Endothelial cell (in vitro differentiated cells): Measurements from ENCODE around the gene MEOX1. TPM values are rescaled to one million over a fixed set of nuclear protein-coding genes. Genes with fewer than 3 reads are reported as not detected.

Experiments
- DNase-seq: peaks from one replicate; pipeline ENCODE4 v3.0.0; 2021; ENCODE audit warnings: low spot score
- H3K27ac Mint-ChIP-seq: one replicate; pipeline ENCODE4 v1.8.0; 2021; ENCODE audit warnings: mixed read lengths, inconsistent platforms; ENCODE audit not compliant: unreplicated experiment
- H3K27me3 Mint-ChIP-seq: one replicate; pipeline ENCODE4 v1.8.0; 2021; ENCODE audit warnings: mild to moderate bottlenecking, moderate library complexity, mixed read lengths, inconsistent platforms; ENCODE audit not compliant: unreplicated experiment
- H3K36me3 Mint-ChIP-seq: one replicate; pipeline ENCODE4 v1.8.0; 2021; ENCODE audit warnings: mild to moderate bottlenecking, low read depth, mixed read lengths, inconsistent platforms; ENCODE audit not compliant: unreplicated experiment
- H3K4me1 Mint-ChIP-seq: one replicate; pipeline ENCODE4 v1.8.0; 2021; ENCODE audit warnings: mild to moderate bottlenecking, mixed read lengths, inconsistent platforms; ENCODE audit not compliant: unreplicated experiment
- H3K4me3 Mint-ChIP-seq: one replicate; pipeline ENCODE4 v1.8.0; 2021; ENCODE audit warnings: mild to moderate bottlenecking, mixed read lengths, inconsistent platforms; ENCODE audit not compliant: unreplicated experiment
- H3K9me3 Mint-ChIP-seq: one replicate; pipeline ENCODE4 v1.8.0; 2021; ENCODE audit warnings: mixed read lengths, inconsistent platforms; ENCODE audit not compliant: unreplicated experiment
- total RNA-seq: library from RNA; stranded (reverse); fragmentation: NEBNext Ultra II Directional; extraction: Animal tissue kit (Norgen Biotek cat#: 25700); gene quantifications from one replicate; pipeline ENCODE4 v1.2.1, GENCODE V29; 2021; ENCODE audit not compliant: unreplicated experiment
- TF ChIP-seq, protein P1 (sequence below): fragments of 200-600 bp; sonication (generic); IDR thresholded peaks from one replicate; pipeline ENCODE4 v1.5.0; 2021; ENCODE audit warnings: antibody characterized with exemption; ENCODE audit not compliant: unreplicated experiment

MEOX1 gene
- total RNA-seq, 1 donor from 2014 or later, result 0.10 TPM

DNA sequence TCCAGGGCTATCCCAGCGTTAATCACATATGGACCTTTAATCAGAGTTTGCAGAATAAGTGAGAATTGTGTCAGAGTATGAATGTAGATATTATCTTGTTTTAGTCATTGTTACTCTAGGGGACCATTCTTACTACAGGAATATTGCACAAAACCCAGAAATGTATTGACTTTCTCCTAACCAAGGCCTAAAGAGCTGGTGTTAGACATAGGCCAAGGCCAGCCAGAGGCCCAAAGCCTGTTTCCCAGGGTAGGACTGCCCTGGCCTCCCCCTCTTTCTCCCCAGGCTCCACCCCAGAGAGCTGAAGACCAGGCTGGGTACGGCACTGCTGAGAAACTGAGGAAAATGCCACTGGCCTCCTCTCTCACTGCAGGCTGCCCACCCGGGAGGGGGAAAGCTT is 41.9 kb upstream of the MEOX1 start:
- Mint-ChIP-seq H3K4me3 (no peak overlapping the region), H3K27ac (no peak overlapping the region), H3K27me3 (no peaks in the 10 kb centered on the region), H3K4me1 (peaks cover 18% of the 10 kb centered on the region), H3K9me3 (no peaks in the 10 kb centered on the region), H3K36me3 (peaks cover 9% of the 10 kb centered on the region)
- TF ChIP-seq, protein P1, sequence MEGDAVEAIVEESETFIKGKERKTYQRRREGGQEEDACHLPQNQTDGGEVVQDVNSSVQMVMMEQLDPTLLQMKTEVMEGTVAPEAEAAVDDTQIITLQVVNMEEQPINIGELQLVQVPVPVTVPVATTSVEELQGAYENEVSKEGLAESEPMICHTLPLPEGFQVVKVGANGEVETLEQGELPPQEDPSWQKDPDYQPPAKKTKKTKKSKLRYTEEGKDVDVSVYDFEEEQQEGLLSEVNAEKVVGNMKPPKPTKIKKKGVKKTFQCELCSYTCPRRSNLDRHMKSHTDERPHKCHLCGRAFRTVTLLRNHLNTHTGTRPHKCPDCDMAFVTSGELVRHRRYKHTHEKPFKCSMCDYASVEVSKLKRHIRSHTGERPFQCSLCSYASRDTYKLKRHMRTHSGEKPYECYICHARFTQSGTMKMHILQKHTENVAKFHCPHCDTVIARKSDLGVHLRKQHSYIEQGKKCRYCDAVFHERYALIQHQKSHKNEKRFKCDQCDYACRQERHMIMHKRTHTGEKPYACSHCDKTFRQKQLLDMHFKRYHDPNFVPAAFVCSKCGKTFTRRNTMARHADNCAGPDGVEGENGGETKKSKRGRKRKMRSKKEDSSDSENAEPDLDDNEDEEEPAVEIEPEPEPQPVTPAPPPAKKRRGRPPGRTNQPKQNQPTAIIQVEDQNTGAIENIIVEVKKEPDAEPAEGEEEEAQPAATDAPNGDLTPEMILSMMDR, result no peak
- DNase-seq, result no peak

DNA sequence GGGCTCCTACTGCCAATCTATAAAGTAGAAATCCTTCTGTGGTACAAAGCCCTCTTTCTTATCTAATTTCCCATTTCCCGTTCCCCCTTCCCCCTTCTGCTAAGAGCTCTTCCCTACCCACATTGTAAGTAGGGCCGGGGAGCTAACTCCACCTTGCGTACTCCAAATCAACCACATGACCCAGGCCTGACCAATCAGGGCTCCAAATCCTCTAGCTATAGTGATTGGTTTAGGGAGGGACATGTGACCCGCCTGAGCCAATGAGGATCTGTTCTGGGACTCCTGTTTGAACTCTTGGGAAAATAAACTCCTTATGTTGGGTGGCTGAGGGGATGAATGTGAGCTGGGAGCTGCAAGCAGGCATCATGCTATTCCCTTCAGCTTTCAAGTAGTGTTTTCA is 40.9 kb upstream of the MEOX1 start:
- H3K4me1 Mint-ChIP-seq, result peaks cover 25% of the 10 kb centered on the region
- no peak for DNase-seq
- H3K9me3 Mint-ChIP-seq, result no peaks in the 10 kb centered on the region
- H3K27ac Mint-ChIP-seq, result no peak overlapping the region
- no peak overlapping the region for H3K4me3 Mint-ChIP-seq
- peaks cover 9% of the 10 kb centered on the region for H3K36me3 Mint-ChIP-seq
- TF ChIP-seq, protein P1, result no peak
- no peaks in the 10 kb centered on the region for H3K27me3 Mint-ChIP-seq

DNA sequence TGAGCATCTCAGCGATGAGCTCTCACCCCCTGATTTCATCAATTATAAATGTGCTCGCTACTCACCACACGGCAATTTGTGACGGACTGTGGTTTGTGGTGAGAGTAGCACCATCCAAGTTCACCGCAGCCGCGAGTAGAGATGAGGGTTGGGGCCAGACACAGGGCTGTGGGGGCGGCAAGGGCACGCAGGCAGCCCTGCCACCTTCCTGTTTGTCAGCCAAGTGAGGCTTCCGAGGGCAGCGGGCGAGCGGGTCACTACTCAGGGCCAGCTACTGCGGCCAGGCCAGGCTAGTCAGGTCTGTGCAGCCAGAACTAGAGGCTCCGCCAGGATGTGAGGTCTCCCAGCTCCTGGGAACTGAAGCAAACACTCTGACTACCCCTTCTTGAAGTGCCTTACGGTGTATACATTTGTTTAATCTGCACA is 39.6 kb upstream of the MEOX1 start:
- Mint-ChIP-seq H3K4me1 (peaks cover 34% of the 10 kb centered on the region), H3K9me3 (no peaks in the 10 kb centered on the region), H3K36me3 (peaks cover 9% of the 10 kb centered on the region), H3K4me3 (no peak overlapping the region), H3K27ac (no peak overlapping the region), H3K27me3 (no peaks in the 10 kb centered on the region)
- DNase-seq, result no peak
- TF ChIP-seq, protein P1, result no peak

DNA sequence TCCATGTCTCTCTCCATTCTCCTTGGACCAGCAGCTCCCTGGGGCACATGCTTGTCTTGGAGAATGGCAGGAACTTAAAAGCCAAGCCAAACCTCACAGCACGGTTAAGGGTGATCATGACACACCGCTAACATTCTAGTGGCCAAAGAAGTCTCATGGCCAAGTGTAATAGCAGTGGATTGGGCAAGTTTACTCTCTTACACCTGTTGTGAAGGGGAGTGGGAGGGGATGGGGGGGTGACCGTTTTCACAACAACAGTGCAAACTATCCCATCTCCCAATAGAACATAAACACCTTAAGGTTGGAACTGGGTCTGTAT is 37.7 kb upstream of the MEOX1 start:
- no peaks in the 10 kb centered on the region for H3K9me3 Mint-ChIP-seq
- H3K27me3 Mint-ChIP-seq, result peaks cover under 1% of the 10 kb centered on the region
- no peak overlapping the region for H3K27ac Mint-ChIP-seq
- DNase-seq, result no peak
- TF ChIP-seq, protein P1, result no peak
- no peak overlapping the region for H3K4me3 Mint-ChIP-seq
- peaks cover 48% of the 10 kb centered on the region for H3K4me1 Mint-ChIP-seq
- peaks cover 9% of the 10 kb centered on the region for H3K36me3 Mint-ChIP-seq

DNA sequence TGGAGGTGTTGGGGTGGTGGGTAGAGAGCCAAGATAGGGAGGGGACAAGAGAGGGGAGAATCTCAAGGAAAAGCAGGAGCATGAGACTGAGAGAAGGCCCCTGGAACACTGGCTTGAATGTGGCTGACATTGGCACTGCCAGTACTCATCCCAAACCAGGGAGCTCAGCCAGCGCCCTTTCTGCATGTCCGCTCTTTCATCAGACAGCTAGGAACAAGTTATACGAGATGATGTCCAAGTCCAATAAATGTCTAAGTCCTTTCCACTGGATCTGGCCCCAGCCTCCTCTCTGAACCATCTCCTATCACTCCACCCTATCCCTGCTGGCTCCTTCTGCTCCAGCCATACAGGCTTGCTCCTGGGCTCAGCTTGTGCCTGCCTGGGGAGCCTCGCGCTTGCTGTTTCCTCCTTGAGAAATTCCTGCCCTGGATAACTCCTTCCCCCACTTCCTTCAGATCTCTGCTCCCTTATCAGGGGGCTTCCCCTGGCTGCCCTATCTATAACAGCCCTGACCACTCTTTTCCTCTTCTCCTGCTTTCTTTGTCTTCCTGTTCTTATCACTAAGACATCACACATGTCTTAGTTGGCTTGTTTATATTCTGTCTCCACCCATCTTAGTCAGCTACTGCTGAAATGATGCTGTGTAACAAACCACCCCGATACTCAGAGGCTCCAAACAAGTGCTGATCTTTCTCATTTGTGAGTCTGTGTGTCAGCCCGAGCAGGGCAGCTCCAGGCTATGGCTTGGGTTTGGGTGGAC is 37.1 kb upstream of the MEOX1 start:
- Mint-ChIP-seq H3K4me1 (peaks cover 51% of the 10 kb centered on the region), H3K9me3 (no peaks in the 10 kb centered on the region), H3K27me3 (peaks cover 2% of the 10 kb centered on the region), H3K27ac (peak overlapping the region; percentile 86), H3K36me3 (peaks cover 9% of the 10 kb centered on the region), H3K4me3 (no peak overlapping the region)
- TF ChIP-seq, protein P1, result no peak
- no peak for DNase-seq
